ENCODE measurements around the gene TMPO. TPM values are rescaled to one million over a fixed set of nuclear protein-coding genes. Genes with fewer than 3 reads are reported as not detected.

TMPO gene
- total RNA-seq, 1 experiment from 2014 or later: 62.5 TPM

DNA sequence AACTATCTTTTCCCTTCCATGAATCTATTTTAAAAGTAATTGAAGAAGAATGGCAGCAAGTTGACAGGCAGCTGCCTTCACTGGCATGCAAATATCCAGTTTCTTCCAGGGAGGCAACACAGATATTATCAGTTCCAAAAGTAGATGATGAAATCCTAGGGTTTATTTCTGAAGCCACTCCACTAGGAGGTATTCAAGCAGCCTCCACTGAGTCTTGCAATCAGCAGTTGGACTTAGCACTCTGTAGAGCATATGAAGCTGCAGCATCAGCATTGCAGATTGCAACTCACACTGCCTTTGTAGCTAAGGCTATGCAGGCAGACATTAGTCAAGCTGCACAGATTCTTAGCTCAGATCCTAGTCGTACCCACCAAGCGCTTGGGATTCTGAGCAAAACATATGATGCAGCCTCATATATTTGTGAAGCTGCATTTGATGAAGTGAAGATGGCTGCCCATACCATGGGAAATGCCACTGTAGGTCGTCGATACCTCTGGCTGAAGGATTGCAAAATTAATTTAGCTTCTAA is 18.4 kb downstream of the TMPO start:
- H3K4me1 Mint-ChIP-seq (ENCODE audit: insufficient read depth, unreplicated experiment): no peaks in the 10 kb centered on the region
- no peaks in the 10 kb centered on the region for H3K27me3 Mint-ChIP-seq (ENCODE audit: insufficient read depth, unreplicated experiment)
- CTCF ChIA-PET: interaction anchor here (0.5 to 3.0 kb wide), 22 partner anchors 9 to 1956 kb away, joined by 3 to 27 read pairs (median 4); no protein-coding TSS in a partner anchor
- H3K27ac Mint-ChIP-seq (ENCODE audit: low read depth, unreplicated experiment): peak overlapping the region; percentile 22
- intact Hi-C loops (cut with micrococcal nuclease): loop anchor here (2.0 kb wide), 1 partner anchor 117 kb away; no protein-coding TSS in a partner anchor
- no peak overlapping the region for H3K4me3 Mint-ChIP-seq (ENCODE audit: unreplicated experiment)
- no peaks in the 10 kb centered on the region for H3K9me3 Mint-ChIP-seq (ENCODE audit: unreplicated experiment)
- no peak for DNase-seq (ENCODE audit: unreplicated experiment)
- H3K36me3 Mint-ChIP-seq (ENCODE audit: insufficient read depth, unreplicated experiment): peaks cover 26% of the 10 kb centered on the region
- TF ChIP-seq, protein P1, sequence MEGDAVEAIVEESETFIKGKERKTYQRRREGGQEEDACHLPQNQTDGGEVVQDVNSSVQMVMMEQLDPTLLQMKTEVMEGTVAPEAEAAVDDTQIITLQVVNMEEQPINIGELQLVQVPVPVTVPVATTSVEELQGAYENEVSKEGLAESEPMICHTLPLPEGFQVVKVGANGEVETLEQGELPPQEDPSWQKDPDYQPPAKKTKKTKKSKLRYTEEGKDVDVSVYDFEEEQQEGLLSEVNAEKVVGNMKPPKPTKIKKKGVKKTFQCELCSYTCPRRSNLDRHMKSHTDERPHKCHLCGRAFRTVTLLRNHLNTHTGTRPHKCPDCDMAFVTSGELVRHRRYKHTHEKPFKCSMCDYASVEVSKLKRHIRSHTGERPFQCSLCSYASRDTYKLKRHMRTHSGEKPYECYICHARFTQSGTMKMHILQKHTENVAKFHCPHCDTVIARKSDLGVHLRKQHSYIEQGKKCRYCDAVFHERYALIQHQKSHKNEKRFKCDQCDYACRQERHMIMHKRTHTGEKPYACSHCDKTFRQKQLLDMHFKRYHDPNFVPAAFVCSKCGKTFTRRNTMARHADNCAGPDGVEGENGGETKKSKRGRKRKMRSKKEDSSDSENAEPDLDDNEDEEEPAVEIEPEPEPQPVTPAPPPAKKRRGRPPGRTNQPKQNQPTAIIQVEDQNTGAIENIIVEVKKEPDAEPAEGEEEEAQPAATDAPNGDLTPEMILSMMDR (IDR thresholded peaks at IDR 0.05; ENCODE audit: unreplicated experiment): no peak
- POLR2A ChIA-PET: interaction anchor here (0.6 to 2.5 kb wide), 2 partner anchors 18 to 38 kb away, joined by 3 to 12 read pairs; partner anchors contain the start of gene TMPO
- no TSS peak for BruUV-seq (replicated peaks)

DNA sequence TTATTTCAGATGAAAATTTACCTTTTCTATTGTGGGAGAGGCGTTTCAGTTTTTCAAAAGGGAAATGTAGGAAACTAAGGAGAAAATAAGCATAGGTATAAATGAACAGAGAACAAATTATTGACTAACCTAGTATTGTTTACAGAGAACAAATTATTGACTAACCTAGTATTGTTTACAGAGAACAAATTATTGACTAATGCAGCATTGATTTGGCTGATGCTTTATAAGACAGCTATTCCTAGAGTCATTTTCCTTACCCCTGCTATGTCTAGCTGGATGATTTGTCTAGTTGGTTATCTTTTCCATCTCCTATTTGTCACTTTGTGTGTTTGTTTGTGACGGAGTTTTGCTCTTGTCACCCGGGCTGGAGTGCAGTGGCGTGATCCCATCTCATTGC is 22.6 kb downstream of the TMPO start:
- intact Hi-C loops (cut with micrococcal nuclease): no loop called here
- no peaks in the 10 kb centered on the region for H3K27me3 Mint-ChIP-seq (ENCODE audit: insufficient read depth, unreplicated experiment)
- ChIA-PET CTCF (interaction anchor here (0.6 to 1.5 kb wide), 5 partner anchors 10 to 292 kb away, joined by 3 to 5 read pairs (median 3); no protein-coding TSS in a partner anchor), POLR2A (no interaction called here)
- no TSS peak for BruUV-seq (replicated peaks)
- no peaks in the 10 kb centered on the region for H3K4me1 Mint-ChIP-seq (ENCODE audit: insufficient read depth, unreplicated experiment)
- H3K36me3 Mint-ChIP-seq (ENCODE audit: insufficient read depth, unreplicated experiment): peaks cover 44% of the 10 kb centered on the region
- no peak for DNase-seq (ENCODE audit: unreplicated experiment)
- no peaks in the 10 kb centered on the region for H3K9me3 Mint-ChIP-seq (ENCODE audit: unreplicated experiment)
- H3K27ac Mint-ChIP-seq (ENCODE audit: low read depth, unreplicated experiment): no peak overlapping the region
- TF ChIP-seq, protein P1 (IDR thresholded peaks at IDR 0.05; ENCODE audit: unreplicated experiment): no peak
- H3K4me3 Mint-ChIP-seq (ENCODE audit: unreplicated experiment): no peak overlapping the region

DNA sequence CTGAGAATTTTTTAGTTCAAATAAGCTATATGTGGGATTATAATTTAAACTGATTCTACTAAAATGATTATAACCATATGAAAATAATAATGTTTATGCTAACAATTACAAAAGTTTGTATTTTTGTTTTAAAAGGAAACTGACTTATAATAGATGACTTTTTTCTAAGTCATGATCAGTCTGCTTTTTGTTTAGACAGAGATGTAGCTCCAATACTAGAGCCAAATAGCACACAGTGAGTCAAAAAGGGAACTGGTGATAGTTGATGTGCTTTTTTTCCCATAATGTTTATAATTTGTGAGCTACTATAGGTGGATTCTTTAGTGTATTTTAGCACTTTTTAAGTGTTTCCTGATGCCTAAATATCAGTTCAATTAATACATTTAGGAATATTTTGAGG is 28.3 kb downstream of the TMPO start:
- no TSS peak for BruUV-seq (replicated peaks)
- intact Hi-C loops (cut with micrococcal nuclease): no loop called here
- POLR2A ChIA-PET: interaction anchor here (0.6 to 0.7 kb wide), 2 partner anchors 51 to 109 kb away, joined by 3 read pairs; no protein-coding TSS in a partner anchor
- Mint-ChIP-seq H3K4me3 (ENCODE audit: unreplicated experiment) (no peak overlapping the region), H3K36me3 (ENCODE audit: insufficient read depth, unreplicated experiment) (peaks cover 63% of the 10 kb centered on the region), H3K27me3 (ENCODE audit: insufficient read depth, unreplicated experiment) (no peaks in the 10 kb centered on the region), H3K27ac (ENCODE audit: low read depth, unreplicated experiment) (no peak overlapping the region), H3K4me1 (ENCODE audit: insufficient read depth, unreplicated experiment) (no peaks in the 10 kb centered on the region), H3K9me3 (ENCODE audit: unreplicated experiment) (no peaks in the 10 kb centered on the region)
- CTCF ChIA-PET: interaction anchor here (0.7 to 2.3 kb wide), 4 partner anchors 11 to 1216 kb away, joined by 3 to 9 read pairs (median 4); no protein-coding TSS in a partner anchor
- no peak for DNase-seq (ENCODE audit: unreplicated experiment)
- TF ChIP-seq, protein P1 (IDR thresholded peaks at IDR 0.05; ENCODE audit: unreplicated experiment): no peak

DNA sequence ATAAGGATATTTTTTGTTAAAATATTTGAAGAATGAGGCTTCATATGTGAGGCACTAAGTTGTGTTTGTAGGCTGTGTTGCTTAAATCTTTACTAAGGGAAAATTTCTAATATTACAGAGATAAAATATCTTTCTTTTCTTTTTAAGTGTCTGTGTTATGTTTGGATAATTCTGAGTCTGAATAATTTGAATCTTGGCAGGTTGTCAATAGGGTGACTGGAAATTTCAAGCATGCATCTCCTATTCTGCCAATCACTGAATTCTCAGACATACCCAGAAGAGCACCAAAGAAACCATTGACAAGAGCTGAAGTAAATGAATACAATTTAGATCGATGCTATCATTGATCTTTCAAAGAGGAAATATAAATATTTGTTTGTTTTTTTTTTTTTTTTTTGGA is 29.4 kb downstream of the TMPO start:
- CTCF ChIA-PET: interaction anchor here (0.6 to 1.2 kb wide), 3 partner anchors 10 to 204 kb away, joined by 3 to 8 read pairs (median 3); no protein-coding TSS in a partner anchor
- Mint-ChIP-seq H3K9me3 (ENCODE audit: unreplicated experiment) (no peaks in the 10 kb centered on the region), H3K4me3 (ENCODE audit: unreplicated experiment) (no peak overlapping the region), H3K27ac (ENCODE audit: low read depth, unreplicated experiment) (peak overlapping the region; percentile 12), H3K27me3 (ENCODE audit: insufficient read depth, unreplicated experiment) (no peaks in the 10 kb centered on the region), H3K4me1 (ENCODE audit: insufficient read depth, unreplicated experiment) (no peaks in the 10 kb centered on the region), H3K36me3 (ENCODE audit: insufficient read depth, unreplicated experiment) (peaks cover 68% of the 10 kb centered on the region)
- DNase-seq (ENCODE audit: unreplicated experiment): no peak
- BruUV-seq (replicated peaks): no TSS peak
- POLR2A ChIA-PET: interaction anchor here (0.7 kb wide), 1 partner anchor 388 kb away, joined by 4 read pairs; no protein-coding TSS in a partner anchor
- intact Hi-C loops (cut with micrococcal nuclease): no loop called here
- TF ChIP-seq, protein P1 (IDR thresholded peaks at IDR 0.05; ENCODE audit: unreplicated experiment): no peak
